Measurements from ENCODE around the gene COL9A1. TPM values are rescaled to one million over a fixed set of nuclear protein-coding genes. Genes with fewer than 3 reads are reported as not detected.

COL9A1 gene
- total and polyA plus RNA-seq, 2 of the 8 experiments (the other 6 are each of a cell fraction or from before 2014, with no cell fraction given): 7.9 to 18.1 TPM

DNA sequence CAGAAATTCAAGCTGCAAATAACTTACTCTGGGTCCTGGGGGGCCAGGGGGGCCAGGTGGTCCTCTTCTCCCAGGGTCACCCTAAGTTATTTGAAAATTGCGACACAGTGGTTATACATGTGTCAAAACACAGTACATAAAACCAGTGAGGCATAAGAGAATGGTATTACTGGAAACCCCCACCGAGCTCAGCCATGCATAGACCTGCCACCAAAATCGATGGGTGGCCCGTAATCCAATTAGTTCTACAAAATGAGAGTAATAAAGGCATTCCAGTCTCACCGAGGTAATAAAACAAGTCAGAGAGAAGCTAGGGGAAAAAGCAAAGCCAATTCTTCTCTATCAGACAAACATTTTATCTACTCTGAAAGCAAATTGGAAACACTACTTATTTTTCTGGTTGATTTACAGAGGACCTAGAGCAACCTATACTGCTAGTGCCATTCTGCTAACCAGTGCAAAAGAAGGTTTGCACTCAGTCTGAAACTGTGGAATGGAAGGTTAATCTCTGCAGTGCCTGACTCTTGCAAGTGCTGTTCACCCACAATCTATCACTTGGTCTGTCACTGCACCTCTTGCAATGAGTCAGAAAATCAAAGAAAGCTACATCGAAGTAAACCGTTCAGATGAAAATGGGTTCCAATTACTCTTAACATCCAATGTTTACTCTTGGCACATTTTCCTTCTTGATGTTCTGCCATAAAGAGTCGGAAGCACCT, 32.4 kb downstream of the COL9A1 start:
- H3K27ac ChIP-seq (ENCODE audit: low read depth, low read length): no peak overlapping the region
- no peaks in the 10 kb centered on the region for H3K23me2 ChIP-seq (ENCODE audit: low read depth, low read length)
- H2BK5ac ChIP-seq (ENCODE audit: low read depth, low read length): no peak overlapping the region
- H3K18ac ChIP-seq (ENCODE audit: extremely low read depth, low read length): no peak overlapping the region
- no peaks in the 10 kb centered on the region for H3K27me3 ChIP-seq (replicated peaks in 1 of 4; ENCODE audit: control insufficient read depth in 3 of 4, extremely low read depth in 1 of 4, insufficient read depth in 3 of 4, low read length in 3 of 4)
- H3K4me2 ChIP-seq (ENCODE audit: insufficient read depth in 1 of 2, low read depth in 2 of 2, low read length in 2 of 2): no peak overlapping the region
- H3K14ac ChIP-seq (ENCODE audit: insufficient read length): no peak overlapping the region
- no peak overlapping the region for H2BK15ac ChIP-seq (ENCODE audit: low read length)
- no peak for FAIRE-seq
- no peak overlapping the region for H2AK5ac ChIP-seq (ENCODE audit: low read depth, low read length)
- H3K56ac ChIP-seq (replicated peaks; ENCODE audit: insufficient read length, low read depth, low read length): no peak overlapping the region
- H2BK120ac ChIP-seq (replicated peaks; ENCODE audit: low read depth, low read length): no peak overlapping the region
- ChIA-PET CTCF (ENCODE audit: partially characterized antibody) (interaction anchor here (1.2 kb wide), 1 partner anchor 93 kb away, joined by 3 read pairs; no protein-coding TSS in a partner anchor), POLR2A (ENCODE audit: partially characterized antibody) (no interaction called here)
- no peak overlapping the region for H4K91ac ChIP-seq (replicated peaks; ENCODE audit: insufficient read length, low read length)
- H3K36me3 ChIP-seq (ENCODE audit: control insufficient read depth in 2 of 4, insufficient read depth in 4 of 4, low read length in 3 of 4): no peaks in the 10 kb centered on the region; a peak in 1 of 8 replicates
- no peak overlapping the region for H4K5ac ChIP-seq (ENCODE audit: insufficient read length, low read depth, low read length)
- 88% methylated on average over 8 of the region's 8 CpGs; no CpG with 5 or more reads in 1 of the 2 experiments for WGBS, 2 experiments (ENCODE audit: extremely low coverage in 1 of 2, insufficient coverage in 1 of 2, insufficient read length in 1 of 2, insufficient replicate concordance in 2 of 2, low coverage in 1 of 2, low lambda C conversion rate in 2 of 2, missing lambda C conversion rate in 1 of 2)
- no peaks in the 10 kb centered on the region for H3K79me2 ChIP-seq (ENCODE audit: control insufficient read depth in 1 of 2, insufficient read depth in 2 of 2, low read length in 2 of 2)
- H2BK20ac ChIP-seq (ENCODE audit: low read length): no peak overlapping the region
- no peak overlapping the region for H3K4ac ChIP-seq (replicated peaks; ENCODE audit: insufficient read length, low read depth, low read length)
- no peak overlapping the region for H2BK12ac ChIP-seq (ENCODE audit: low read depth, low read length)
- H3K9me3 ChIP-seq (ENCODE audit: insufficient read depth in 2 of 2, low read depth in 1 of 2, low read length in 1 of 2): no peaks in the 10 kb centered on the region
- H2AFZ ChIP-seq (ENCODE audit: low read length): no peak overlapping the region
- H3K79me1 ChIP-seq (ENCODE audit: low read depth, low read length): no peaks in the 10 kb centered on the region
- H4K20me1 ChIP-seq (replicated peaks in 1 of 2; ENCODE audit: control insufficient read depth in 1 of 2, insufficient read depth in 2 of 2, low read length in 2 of 2): no peaks in the 10 kb centered on the region
- H3K23ac ChIP-seq (ENCODE audit: insufficient read length): no peak overlapping the region
- no peak overlapping the region for H3K9ac ChIP-seq (replicated peaks in 1 of 4; ENCODE audit: extremely low read depth in 1 of 4, low read depth in 3 of 4, low read length in 3 of 4)
- no peaks in the 10 kb centered on the region for H3K4me1 ChIP-seq (replicated peaks in 1 of 4; ENCODE audit: control insufficient read depth in 3 of 4, insufficient read depth in 4 of 4, low read length in 3 of 4)
- no peak overlapping the region for H3K4me3 ChIP-seq (ENCODE audit: extremely low read depth in 1 of 4, insufficient read depth in 2 of 4, low read depth in 3 of 4, low read length in 4 of 4)
- H4K8ac ChIP-seq (ENCODE audit: extremely low read depth, insufficient read depth, low read length): no peak overlapping the region
- DNase-seq (ENCODE audit: low read depth in 1 of 2, low spot score in 2 of 2): no peak
- TF ChIP-seq, protein P1, sequence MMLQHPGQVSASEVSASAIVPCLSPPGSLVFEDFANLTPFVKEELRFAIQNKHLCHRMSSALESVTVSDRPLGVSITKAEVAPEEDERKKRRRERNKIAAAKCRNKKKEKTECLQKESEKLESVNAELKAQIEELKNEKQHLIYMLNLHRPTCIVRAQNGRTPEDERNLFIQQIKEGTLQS (IDR thresholded peaks at IDR 0.05; ENCODE audit: insufficient read depth, low read depth, low read length): no peak
- TF ChIP-seq RXRA (IDR thresholded peaks at IDR 0.05; ENCODE audit: insufficient read depth, low read depth, low read length) (no peak), JUND (IDR thresholded peaks at IDR 0.05; ENCODE audit: low read length) (no peak), SAP30 (IDR thresholded peaks at IDR 0.05; ENCODE audit: insufficient read depth, insufficient replicate concordance, low read length) (no peak), CHD2 (IDR thresholded peaks at IDR 0.05; ENCODE audit: low read length) (no peak), BACH1 (IDR thresholded peaks at IDR 0.05; ENCODE audit: low read length) (no peak), SIN3A (conservative IDR thresholded peaks at IDR 0.05 in 1 of 2, IDR thresholded peaks at IDR 0.05 in 1 of 2; ENCODE audit: low read depth in 1 of 2, low read length in 2 of 2) (no peak), KDM5A (IDR thresholded peaks at IDR 0.05; ENCODE audit: low read length) (no peak)
